ENCODE data around the gene APH1B. TPM values are rescaled to one million over a fixed set of nuclear protein-coding genes. Genes with fewer than 3 reads are reported as not detected.
A peak's percentile ranks its signal among the peaks of the same experiment; 100 is the strongest.
"Not testable (repeated sequence)": the region's sequence is repeated elsewhere in the genome, so short reads cannot be mapped to it uniquely, and the experiment has no call there.

The APH1B gene
- total RNA-seq, 1 experiment from 2014 or later = 4.9 TPM

- no peak for DNase-seq (ENCODE audit: low read depth)
Measured at GRCh38 chr15:63294359-63294758, 17.0 kb downstream of the APH1B start.

GRCh38 chr15:63295341-63295740 is 17.9 kb downstream of the APH1B start:
- no peak for DNase-seq (ENCODE audit: low read depth)

- DNase-seq (ENCODE audit: low read depth) = no peak
Measured at GRCh38 chr15:63296195-63296594, 18.8 kb downstream of the APH1B start.

- DNase-seq (ENCODE audit: low read depth) = no peak
Measured at GRCh38 chr15:63299943-63300575, 22.7 kb downstream of the APH1B start.

- no peak for DNase-seq (ENCODE audit: low read depth)
Measured at GRCh38 chr15:63301088-63301487, 23.7 kb downstream of the APH1B start.

GRCh38 chr15:63305260-63305659 is 27.9 kb downstream of the APH1B start:
- DNase-seq (ENCODE audit: low read depth) = no peak

GRCh38 chr15:63306492-63307073 is 29.2 kb downstream of the APH1B start:
- DNase-seq (ENCODE audit: low read depth) = no peak

GRCh38 chr15:63308491-63308890 is 31.1 kb downstream of the APH1B start:
- no peak for DNase-seq (ENCODE audit: low read depth)

GRCh38 chr15:63308947-63309346 is 31.5 kb downstream of the APH1B start:
- peak; percentile 11 for DNase-seq (ENCODE audit: low read depth)

GRCh38 chr15:63310646-63311045 is 33.2 kb downstream of the APH1B start:
- DNase-seq (ENCODE audit: low read depth) = no peak

- DNase-seq (ENCODE audit: low read depth) = no peak
Measured at GRCh38 chr15:63312286-63312685, 34.9 kb downstream of the APH1B start.

GRCh38 chr15:63313825-63314224 is 36.4 kb downstream of the APH1B start:
- no peak for DNase-seq (ENCODE audit: low read depth)

- DNase-seq (ENCODE audit: low read depth) = no peak
Measured at GRCh38 chr15:63314409-63314808, 37.0 kb downstream of the APH1B start.

GRCh38 chr15:63318344-63318743 is 40.9 kb downstream of the APH1B start:
- DNase-seq (ENCODE audit: low read depth) = no peak

GRCh38 chr15:63319065-63319464 is 41.7 kb downstream of the APH1B start:
- no peak for DNase-seq (ENCODE audit: low read depth)

- DNase-seq (ENCODE audit: low read depth) = not testable (repeated sequence)
Measured at GRCh38 chr15:63320446-63320845, 43.0 kb downstream of the APH1B start.

- DNase-seq (ENCODE audit: low read depth) = not testable (repeated sequence)
Measured at GRCh38 chr15:63320981-63321380, 43.6 kb downstream of the APH1B start.

GRCh38 chr15:63321462-63321861 is 44.1 kb downstream of the APH1B start:
- DNase-seq (ENCODE audit: low read depth) = no peak

- DNase-seq (ENCODE audit: low read depth) = peak; percentile 20
Measured at GRCh38 chr15:63322541-63322940, 45.1 kb downstream of the APH1B start.

GRCh38 chr15:63323798-63324563 is 46.6 kb downstream of the APH1B start:
- no peak for DNase-seq (ENCODE audit: low read depth)

GRCh38 chr15:63324770-63325169 is 47.4 kb downstream of the APH1B start:
- no peak for DNase-seq (ENCODE audit: low read depth)

GRCh38 chr15:63327648-63328421 is 50.4 kb downstream of the APH1B start:
- no peak for DNase-seq (ENCODE audit: low read depth)
